T-helper 9 cell (primary cell): ENCODE measurements around the gene INF2.

Source experiments
- DNase-seq: peaks from one replicate; pipeline ENCODE4 v3.0.0-alpha.2; 2020

The INF2 gene

DNA sequence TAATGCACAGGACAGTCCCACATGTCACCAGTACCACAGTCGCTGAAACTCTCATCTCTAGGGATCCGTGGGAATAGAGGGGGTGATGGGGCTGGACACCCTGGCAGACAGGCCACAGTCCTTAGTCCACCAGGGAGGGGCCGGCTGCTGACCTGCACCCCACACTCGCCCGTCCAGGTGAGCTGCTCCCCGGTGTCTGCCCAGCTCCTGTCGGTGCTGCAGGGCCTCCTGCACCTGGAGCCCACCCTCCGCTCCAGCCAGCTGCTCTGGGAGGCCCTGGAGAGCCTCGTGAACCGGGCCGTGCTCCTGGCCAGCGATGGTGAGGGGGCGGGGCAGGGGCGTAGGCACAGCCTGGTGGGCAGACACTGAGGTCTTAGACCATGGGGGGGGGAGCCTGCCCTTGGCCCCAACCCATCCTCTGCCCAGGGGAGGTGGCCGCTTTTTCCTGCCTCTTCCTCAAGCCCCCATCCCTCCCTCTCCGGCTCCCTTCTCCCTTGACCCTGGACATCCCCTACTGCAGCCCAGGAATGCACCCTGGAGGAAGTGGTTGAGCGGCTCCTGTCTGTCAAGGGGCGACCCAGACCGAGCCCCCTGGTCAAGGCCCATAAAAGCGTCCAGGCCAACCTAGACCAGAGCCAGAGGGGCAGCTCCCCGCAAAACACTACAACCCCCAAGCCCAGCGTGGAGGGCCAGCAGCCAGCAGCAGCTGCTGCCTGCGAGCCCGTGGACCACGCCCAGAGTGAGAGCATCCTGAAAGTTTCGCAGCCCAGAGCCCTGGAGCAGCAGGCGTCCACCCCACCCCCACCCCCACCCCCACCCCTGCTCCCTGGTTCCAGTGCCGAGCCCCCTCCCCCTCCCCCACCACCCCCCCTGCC, 17.6 kb downstream of the INF2 start:
- DNase-seq, result no peak

DNA sequence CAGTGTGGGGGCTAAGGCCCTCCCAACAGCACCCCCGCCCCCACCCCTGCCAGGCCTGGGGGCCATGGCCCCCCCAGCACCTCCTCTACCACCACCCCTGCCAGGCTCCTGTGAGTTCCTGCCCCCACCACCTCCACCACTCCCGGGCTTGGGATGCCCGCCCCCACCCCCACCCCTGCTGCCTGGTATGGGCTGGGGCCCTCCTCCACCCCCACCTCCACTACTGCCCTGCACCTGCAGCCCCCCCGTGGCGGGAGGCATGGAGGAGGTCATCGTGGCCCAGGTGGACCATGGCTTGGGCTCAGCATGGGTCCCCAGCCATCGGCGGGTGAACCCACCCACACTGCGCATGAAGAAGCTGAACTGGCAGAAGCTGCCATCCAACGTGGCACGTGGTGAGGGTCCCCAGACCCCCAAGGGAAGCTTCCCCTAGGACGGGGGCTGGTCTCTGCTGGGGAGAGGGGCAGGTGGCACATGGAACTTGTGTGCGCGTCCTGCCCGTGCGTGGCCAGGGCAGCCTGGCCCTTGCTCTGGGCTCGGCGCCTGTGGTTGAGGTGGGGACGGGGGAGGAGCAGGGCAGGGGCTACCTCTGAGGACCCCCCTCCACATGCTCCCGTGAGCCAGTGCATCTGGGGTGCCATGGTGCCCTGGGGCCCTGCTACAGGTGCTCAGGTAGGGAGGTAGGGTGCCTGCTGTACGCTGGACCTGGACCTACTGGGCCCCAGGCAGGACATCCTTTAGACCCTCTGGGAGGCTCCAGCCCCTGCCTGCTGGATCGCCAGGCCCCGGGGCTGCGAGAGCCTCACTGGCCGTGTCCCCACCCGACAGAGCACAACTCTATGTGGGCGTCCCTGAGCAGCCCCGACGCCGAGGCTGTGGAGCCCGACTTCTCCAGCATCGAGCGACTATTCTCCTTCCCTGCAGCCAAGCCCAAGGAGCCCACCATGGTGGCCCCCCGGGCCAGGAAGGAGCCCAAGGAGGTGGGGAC, 18.5 kb downstream of the INF2 start:
- no peak for DNase-seq

DNA sequence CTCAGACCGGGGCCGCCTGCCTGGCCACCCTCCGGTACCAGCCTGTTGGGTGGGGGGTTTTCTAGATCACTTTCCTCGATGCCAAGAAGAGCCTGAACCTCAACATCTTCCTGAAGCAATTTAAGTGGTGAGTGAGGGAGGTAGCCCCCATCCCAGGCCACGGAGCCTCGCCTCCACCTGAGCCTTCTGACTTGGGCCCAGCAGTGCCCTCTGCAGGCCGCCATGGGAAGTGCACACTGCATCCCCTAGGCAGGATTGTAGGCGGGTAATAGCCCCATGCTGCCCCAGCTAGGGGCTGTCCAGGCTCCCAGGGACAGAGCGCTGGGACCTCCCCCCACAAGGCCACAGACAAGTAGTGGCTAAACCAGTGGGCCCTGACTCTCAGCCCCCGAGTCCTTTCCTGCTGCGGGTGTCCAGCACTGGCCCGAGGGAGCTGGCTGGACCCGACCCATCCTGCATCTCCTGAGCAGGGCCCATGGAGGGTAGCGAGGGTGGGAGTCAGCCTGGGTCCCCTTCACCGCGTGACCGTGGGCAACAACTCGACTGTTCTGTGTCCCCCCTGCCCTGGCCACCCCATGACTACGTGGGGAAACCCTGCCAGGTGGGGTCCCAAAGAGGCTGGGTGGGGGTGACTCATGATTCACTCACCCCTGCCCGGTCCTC, 19.3 kb downstream of the INF2 start:
- DNase-seq, result peak; percentile 66

DNA sequence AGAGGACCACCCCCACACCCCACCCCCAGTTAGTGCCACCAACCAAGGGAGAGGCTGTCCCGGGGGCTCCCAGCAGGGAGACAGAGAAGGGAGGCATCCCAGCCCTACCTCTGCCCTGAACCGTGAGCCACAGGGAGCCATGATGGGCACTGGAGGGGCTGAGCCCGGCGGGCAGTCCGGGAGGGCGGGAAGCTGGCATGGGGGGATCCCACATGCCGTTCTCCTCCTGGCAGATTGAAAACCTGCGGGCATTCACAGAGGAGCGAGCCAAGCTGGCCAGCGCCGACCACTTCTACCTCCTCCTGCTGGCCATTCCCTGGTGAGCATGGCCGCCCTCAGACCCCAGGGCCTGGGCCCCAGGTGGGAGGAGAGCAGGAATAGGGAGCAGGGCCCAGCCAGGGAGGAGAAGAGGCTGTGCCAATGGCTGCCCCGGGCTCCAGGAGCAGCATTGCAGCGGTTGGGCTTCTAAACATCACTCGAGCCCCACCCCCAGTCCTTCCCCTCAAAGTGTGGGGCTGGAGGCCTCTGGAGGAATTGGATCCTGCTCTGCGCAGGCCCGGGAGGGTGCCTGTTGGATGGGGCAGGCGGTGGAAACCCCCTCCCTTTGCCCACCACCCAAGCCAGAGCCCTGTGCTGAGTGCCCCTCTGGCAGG, 20.1 kb downstream of the INF2 start:
- DNase-seq, result no peak

DNA sequence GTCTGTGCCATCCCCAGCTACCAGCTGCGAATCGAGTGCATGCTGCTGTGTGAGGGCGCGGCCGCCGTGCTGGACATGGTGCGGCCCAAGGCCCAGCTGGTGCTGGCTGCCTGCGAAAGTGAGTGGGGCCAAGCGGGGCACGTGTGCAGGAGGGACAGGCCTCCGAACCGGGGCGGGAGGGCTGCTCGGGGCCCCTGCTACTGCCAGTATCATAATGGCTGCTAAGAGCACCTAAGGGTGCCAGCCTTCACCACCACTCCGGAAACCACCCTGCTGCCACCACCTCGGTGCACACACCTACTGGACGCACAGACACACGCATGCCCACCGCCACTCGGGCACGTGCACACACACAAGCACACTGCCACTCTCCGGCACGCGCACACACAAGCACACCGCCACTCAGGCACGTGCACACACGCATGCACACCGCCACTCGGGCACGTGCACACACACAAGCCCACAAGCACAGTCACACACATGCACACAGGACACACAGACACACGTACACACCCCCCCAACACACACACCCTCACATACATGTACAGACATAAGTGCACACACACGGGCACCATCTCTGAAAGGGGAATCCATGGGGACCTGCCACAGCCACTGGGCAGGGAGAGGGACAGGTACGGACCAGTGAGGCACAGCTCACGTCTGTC, 20.8 kb downstream of the INF2 start:
- DNase-seq, result no peak

DNA sequence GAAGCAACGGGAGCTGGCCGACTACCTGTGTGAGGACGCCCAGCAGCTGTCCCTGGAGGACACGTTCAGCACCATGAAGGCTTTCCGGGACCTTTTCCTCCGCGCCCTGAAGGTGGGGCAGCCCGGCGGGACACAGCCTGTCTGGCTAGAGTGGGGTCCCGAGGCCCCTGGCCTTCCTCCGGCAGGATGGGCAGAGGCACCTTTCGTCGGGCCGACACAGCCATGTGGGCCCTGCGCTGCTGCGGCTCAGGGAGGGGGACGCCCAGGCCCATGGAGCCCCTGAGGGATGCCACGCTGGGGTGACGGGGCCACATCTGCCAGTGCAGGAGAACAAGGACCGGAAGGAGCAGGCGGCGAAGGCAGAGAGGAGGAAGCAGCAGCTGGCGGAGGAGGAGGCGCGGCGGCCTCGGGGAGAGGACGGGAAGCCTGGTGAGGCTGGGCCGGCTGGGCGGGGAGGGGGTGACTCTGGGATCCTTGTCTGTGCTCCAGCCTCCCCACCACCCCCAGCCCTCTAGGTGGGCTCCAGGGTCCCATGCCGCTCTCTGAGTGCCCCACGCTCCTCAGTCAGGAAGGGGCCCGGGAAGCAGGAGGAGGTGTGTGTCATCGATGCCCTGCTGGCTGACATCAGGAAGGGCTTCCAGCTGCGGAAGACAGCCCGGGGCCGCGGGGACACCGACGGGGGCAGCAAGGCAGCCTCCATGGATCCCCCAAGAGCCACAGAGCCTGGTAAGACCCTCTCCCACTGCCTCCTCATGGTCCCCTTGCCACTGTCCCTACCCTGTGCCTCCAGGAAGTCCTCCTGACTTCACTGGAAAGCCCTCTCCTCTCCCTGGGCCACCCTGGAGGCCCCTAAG, 23.7 kb downstream of the INF2 start:
- DNase-seq, result no peak

DNA sequence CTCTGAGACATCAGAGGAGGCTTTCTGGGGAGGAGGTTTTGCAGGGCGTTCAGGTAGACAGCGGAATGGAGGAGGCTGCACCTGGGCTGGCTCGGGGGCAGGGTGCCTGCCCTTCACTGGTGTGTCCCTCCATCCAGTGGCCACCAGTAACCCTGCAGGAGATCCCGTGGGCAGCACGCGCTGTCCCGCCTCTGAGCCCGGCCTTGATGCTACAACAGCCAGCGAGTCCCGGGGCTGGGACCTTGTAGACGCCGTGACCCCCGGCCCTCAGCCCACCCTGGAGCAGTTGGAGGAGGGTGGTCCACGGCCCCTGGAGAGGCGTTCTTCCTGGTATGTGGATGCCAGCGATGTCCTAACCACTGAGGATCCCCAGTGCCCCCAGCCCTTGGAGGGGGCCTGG, 24.6 kb downstream of the INF2 start:
- DNase-seq, result no peak

DNA sequence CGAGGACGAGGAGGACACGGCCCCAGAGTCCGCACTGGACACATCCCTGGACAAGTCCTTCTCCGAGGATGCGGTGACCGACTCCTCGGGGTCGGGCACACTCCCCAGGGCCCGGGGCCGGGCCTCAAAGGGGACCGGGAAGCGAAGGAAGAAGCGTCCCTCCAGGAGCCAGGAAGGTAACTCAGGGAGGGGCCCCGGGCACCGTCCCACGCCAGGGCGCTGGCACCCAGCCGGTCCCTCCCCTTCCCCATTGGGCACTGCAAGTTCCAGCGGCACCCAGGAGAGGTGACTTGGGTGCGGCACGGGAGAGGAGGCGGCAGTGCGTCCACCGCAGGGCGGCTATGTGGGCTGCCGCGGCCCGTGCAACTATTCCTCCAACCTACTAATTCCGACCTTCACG, 25.3 kb downstream of the INF2 start:
- no peak for DNase-seq

DNA sequence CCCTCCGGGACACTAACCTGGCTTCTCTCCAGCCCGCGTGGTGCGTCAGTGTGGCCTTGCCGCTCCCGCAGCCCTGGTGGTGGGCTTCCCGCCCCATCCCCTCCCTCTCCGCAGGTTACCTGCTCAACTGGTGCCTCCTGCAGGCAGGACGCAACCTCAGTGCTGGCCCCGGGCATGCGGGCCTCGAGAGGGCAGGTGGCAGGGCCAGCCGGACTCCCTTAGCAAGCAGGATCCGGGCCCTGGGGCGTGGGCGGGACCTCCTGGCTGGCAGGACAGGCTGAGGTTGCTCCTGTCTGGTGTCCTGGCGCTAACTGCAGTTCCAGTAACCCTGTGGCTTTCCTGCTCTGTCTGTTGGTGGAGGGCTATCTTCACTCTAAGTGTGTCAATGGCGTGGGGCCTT, 26.0 kb downstream of the INF2 start:
- DNase-seq, result no peak

DNA sequence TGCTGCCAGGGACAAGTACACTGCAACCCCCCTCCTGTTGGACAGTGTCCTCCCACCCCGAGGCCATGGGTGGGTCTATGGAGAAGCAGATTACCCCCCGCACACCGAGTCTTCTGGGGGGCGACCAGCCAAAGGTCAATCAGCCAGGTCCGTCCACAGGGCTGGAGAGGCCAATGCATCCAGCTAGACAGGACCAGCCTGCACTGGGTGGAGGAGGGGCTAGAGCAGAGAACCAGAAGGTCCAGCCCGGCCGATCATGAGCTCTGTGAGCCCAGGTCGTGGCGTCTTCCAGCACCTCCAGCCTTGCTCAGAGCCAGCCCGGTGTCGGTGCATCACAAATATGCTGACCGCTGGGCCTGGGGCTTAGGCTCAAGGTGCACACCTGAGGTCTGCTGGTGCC, 26.5 kb downstream of the INF2 start:
- no peak for DNase-seq

DNA sequence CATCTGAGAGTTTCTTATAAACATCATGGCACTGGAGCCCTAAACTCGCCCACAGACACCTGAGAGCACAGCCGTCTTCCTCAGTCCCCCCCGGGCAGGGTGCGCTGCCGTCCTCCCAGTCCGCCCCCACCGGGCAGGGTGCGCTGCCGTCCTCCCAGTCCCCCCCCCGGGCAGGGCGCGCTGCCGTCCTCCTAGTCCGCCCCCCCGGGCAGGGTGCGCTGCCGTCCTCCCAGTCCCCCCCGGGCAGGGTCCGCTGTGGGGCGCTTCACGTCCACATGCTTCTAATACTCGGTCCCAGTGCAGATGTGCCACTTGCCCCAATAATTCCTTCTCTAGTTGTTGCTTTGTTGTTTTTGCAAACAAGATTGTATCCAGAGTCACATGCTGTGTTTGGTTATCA, 27.7 kb downstream of the INF2 start:
- no peak for DNase-seq

DNA sequence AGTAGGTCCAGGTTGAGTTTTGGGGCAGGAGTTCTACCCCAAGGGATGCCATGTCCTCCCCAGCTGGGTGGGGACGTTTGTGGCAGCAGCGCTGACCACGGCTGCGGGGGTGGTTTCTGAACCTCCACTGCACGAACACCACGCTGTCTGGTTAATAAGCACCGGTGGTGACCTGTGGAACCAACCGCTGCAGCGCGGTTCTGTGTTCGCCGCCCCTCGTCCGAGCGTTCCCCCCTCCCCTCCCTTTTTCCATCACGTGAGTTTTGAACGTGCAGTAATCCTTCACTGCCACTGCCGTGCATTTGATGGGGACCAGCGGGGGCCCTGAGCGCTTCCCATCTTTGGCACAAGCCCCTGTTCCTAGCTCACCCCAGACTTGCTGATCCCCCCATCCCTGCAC, 28.2 kb downstream of the INF2 start:
- DNase-seq, result no peak

DNA sequence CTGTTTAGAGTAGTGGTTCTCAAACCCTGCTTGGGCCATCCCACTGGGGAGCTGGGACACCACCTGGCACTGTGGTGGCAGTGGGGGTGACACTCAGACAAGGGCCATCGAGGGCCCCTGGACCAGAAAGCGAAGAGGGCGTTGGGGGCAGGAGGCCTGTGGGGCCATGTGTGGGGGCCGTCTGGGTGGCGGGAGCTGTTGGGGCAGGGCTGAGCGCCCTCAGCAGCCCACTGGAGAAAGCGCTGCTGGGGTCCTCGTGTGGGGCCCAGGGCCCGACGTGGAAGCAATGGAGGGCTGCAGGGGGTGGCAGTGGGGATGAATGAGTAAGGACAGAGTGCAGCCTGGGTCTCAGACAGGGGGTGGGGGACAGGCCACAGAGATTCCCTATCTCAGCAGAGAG, 28.7 kb downstream of the INF2 start:
- DNase-seq, result no peak

DNA sequence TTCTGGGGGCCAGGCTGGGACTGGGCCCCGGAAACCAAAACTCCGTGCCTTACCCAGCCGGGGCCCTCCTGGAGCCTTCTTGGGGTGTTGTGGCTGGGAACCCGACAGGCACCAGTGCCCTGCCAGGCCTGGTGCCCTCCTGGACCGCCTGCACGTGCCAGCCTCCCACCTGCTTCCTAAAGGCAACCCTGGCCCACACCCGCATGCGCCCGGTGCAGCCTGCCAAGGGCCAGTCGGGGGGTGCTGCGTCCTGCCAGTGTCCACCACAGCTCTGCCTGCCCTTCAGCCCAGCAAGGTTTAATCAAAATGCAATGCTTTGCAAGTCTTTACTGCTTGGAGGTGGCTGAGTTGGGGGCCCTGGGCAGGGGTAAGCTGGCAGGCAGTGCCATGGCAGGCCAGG, 29.5 kb downstream of the INF2 start:
- no peak for DNase-seq

DNA sequence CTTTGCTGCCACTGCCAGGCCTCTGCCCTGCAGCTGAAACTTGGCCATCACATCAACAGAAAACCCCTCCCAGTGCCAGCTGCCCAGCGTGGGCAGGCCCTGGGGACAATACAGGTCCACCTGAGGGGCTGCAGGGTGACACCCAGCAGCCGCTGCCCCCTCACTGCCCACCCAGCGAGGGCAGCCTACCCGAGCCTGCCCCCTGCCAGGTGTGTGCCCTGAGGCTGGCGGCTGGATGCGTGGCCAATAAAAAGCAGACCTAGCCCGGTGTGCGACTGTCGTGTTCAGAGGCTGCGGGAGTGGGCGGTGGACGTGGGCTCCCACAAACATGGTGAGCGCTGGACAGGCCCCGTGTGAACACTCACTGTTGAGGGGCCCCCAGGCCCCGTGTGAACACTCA, 29.9 kb downstream of the INF2 start:
- no peak for DNase-seq

DNA sequence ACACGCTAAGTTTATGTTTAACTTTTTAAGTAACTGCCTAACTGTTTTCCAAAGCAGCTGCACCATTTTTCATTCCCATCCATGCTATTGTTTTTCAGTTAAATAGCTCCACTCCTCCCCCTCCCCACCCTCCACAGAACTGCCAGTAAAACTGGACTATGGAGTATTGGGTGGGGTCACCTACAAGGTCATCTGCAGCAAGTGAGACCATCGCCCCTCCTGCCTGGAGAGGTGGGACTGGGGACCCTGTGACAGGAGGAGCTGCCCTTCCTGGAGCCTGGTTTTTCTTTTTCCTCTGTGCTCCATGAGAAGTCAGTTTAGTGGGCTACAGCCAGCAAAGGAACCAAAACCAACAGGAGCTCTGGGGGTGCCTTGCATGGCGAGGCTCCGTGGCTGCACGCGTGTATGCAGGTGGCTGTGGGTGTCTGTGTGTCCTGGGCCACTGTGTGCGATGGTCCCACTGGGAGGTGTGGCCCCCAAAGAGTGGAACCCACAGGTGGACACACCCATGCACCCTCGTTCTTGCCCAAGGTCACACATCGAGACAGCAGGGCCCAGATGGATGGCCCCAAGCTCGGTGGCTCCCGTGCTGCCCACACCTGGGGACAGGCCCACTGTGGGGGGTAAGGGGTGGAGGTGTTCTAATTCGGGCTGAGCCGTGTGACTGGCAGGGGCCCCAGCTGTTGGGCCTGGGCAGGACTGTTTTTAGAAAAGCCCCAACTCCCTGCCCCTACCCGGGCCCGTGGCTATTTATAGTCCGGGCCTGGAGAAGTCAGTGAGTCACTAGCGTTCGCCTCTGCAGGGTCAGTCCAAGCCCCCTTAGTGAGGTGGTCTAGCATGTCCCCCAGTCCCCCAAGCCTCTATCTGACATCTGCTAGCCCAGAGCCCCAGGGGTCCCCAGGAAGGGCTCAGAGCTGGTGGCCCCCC, 32.4 kb downstream of the INF2 start:
- no peak for DNase-seq

DNA sequence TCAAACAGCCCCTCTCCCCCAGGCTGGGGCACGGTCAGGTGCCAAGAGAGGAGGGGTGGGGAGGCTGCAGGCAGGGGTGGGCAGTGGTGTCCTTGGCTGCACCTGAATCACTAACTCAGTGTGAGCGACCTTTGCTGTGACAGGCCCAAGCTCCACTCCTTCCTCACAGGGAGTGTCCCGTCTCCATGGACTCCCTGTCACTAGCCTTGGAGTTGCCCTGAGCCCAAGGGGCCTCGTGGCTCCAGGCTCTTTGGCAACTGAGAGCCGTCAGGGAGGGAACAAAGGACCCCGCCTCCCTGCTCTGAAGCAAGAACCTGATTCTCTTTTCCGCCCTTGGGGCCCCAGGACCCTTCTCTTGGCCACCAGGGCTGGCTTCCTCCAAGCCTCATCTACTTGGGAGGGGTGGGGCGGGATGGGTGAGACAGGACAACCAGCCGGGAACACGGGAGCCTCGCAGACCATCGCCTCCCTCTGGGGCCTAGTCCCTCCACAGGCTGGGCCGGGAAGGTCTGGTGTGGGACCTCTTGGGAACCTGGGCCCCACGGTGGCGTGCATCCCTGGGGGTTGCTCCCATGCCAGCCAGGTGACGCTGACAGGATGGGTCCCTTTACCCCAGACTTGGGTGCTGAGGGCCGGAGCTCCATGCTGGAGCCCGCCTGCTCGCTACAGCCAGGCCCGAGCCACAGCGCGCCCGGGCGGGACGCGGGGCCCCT, 33.7 kb downstream of the INF2 start:
- no peak for DNase-seq

DNA sequence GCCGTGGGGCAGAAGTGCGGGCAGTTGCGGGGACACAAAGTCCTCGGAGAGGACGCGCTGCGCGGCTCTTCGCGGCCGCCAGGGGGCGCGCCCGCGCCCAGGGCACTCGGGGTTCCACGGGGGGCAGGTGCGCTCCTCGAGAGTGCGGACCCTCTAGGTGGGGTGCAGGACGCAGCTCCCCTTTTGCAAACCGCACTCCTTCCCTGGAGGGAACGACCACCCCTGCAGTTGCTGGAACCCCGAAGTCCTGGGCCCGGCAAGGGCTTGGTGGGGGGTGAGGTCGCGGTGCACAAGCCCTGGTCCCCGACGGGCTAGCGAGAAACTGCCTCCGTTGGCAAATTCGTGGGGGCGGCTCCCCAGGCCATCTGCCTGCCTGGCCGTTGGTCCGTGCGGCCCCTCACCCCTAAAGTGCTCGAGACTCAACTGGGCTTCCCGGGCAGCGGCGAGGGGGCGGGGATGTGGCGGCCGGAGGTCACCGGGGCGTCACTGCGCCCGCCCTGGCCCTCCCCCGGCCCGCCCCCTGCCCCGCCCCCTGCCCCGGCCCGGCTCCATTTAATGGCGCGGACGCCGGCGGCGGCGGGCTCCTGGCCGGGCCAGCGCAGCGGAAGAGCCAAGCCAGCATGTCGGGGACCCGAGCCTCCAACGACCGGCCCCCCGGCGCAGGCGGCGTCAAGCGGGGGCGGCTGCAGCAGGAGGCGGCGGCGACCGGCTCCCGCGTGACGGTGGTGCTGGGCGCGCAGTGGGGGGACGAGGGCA, 34.4 kb downstream of the INF2 start, which contains the start of gene ADSS1:
ADSS1 (plus strand) TSS at position 579 of the 756 bp plus-strand sequence; CDS start at position 621, 42 bp downstream.
- peak; percentile 57 for DNase-seq
